Stimulated activated CD4-positive, alpha-beta T cell treated with anti-CD3 and anti-CD28 coated beads, TNF-alpha, amount 100 ng/mL, for 48 hours (primary cell): Measurements from ENCODE around the gene CYB561D2.

Source experiments
- DNase-seq, 3 donors: peaks; one replicate each; pipeline ENCODE4 v3.0.0-alpha.2; 2020; ENCODE audit warnings: low read depth in 3 of 3

The CYB561D2 gene

DNA sequence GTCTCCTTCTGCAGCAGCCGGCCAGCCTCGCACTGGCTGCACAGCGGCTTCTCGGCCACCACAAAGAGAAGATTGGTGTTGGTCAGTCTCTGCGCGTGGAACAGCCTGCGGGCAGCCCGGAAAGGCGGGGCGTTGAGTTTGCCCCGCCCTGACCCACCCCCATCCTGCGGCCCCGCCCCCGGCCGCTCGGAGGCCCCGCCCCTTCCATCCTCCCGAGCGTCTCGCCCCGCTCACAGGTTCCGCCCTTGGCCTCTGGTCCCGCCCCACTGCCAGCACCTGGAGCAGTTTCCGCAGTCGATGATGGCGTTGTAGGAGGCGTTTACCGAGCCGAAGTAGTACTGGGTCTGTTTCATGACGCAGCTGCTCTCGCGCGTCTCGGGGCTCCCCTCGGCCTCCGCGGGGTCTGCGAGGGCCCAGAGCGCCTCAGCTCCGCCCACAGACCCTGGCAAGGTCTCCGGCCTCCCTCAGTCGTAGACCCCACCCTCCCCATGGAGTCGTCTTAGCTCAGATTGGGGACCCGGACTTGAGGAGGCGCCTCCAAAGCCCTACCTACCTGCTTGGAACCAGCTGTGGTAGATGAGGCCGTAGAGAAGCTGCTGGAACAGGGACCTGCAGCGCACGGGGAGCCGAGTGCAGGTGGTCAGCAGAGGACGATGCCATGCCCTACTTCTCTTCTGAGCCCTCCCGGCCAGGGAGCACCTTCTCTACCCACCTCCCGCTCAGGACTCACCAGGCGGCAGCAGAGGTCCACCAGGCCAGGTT is 14.6 kb downstream of the CYB561D2 start:
- DNase-seq: peak; percentile 88 to 95 (median 89)

DNA sequence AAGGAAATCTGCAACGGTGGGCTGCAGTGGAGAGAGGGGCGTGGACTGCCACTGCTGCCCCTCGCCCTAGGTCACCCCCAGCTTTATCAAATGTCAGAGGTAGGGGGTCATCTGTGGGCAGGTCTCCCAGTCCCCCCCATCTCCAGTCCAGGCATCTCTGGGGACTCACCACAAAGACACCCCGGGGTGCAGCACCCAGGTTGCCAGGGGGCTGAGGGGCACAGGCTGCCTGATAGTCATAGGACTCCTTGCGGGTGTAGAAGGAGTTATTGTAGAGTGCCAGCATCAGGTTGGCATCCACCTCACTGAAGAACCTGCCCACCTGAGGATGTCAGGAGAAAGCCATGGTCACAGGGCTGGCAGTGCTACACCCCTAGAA is 15.2 kb downstream of the CYB561D2 start:
- no peak for DNase-seq

DNA sequence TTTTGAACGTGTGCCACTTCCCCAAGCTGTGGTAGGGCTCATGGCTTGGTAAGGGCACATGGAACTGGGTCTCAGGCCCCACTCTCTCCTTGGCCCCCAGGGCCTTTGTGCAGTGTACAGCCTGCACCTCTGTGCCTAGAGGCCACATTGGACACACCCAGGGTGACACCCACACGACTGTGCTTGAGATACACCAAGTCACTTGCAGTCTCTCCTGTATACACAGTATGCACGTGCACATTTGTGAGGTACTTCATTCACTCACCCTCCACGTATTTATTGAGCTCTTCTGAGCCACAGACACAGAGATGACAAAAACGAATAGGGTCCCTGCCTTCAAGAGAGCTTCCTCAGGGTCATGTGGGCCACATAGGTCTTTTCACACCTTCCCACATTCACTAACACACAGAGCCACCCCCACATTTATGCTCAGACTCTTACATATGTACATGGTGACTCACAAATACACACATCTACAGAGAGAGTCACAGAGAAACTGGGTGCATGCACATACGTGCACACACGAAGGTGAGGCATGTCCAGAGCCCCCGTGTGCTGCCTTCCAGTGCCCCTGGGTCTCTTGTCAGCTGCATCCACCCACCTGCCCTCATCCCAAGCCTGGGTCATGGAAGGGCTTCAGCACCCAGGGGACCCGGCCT is 18.5 kb downstream of the CYB561D2 start:
- DNase-seq: no peak

DNA sequence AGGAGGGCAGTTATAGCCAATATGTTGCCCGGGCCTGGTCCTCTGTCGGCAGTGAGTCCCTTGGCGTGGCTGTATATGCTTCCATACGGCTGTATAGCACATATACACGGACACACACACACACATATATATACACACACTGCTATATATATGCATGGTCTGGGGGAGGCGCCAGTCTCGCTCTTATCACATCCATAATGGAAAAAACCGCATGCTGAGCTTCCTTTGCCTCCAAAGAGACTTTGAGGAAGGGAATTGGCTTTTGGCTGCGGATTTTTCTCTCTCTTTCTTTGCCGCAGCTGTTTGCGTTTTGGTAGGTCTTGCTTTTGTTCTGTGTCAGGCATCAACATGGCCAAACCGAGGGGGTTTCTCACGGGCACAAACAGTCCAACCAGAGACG is 19.9 kb downstream of the CYB561D2 start:
- no peak for DNase-seq

DNA sequence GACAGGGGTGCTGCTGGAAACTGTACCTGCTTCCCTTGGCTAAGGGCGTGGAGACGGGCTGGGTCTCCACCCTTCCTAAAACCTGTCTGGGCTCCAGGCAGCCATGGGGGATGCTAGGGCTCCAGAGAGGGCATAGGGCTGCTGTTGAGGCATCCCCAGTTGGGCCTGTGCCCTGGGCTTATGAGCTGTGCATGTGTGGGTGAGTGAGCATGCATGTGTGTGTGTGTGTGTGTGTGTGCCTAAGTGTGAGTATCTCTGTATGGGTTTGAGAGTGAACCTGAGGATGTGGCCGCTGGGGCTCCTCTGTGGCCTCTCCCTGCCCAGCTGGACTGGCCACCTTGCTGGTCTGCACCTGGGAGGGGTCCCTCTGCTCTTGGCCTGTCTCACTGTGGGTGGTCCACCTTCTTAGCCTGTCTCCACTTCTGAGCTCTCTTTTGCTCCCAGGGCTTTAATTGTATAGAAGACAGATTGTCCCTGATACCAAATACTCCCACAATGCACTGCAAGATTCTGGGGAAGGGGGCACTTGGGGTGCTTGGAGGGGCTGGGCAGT is 20.5 kb downstream of the CYB561D2 start:
- DNase-seq: no peak

DNA sequence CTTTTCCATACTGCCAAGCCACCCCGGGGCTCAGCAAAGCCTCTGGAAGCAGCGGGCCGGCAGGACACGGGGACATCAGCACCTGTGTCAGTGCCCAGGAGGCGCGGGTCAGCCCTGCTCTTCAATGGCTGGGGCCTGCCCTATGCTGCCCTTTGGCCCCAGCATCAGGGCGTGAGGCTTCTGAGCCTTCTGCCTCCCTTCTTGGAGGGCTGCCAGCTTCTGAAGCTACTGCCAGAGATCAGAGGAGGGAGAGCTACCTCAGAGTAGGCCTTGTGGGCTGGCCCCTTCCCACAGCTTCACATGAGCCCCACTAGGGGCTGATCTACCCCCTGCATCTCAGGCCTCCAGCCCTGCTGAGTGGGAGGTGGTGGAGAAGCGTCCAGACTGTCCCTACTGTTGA is 21.7 kb downstream of the CYB561D2 start:
- no peak for DNase-seq

DNA sequence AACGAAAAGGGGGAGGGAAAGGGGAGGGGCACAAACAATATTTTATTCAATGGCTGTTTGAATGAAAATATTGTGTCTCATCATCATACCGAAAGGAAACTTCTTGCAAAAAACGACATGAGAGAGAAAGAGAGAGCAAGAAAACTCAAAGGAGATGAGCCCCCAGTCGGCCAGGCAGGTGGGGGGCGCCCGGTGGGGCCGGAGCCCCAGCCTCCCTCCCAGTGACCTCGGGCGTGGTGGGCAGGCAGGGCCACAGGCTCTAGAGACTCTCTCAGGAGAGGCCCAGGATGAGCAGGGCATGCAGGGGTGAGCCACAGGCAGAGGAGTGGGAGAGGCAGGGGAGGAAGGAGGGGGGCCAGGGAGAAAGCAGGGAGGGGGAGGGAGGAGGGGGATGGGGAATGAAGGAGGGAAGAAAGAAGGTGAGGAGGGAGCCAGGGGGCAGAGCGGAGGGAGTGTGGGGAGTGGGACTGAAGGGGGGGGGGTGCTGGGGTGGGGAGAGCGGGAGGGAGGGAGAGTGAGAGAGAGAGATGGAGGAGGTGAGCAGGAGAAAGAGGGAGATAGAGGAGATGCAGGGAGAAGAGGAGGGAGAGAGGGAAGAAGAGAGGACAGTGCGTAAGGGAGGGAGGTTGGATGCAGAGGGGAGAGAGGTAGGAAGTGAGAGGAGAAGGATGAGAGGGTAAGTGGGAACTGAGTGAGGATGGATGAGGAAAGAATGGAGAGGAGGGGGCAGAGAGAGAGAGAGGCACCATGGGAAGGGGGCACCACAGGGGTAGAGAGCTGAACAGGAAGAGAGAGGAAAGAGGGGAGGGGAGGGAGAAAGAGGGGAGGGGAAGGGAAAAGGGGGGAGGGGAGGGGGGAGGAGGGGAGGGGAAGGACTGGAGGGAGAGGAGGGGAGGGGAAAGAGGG is 22.7 kb downstream of the CYB561D2 start:
- no peak for DNase-seq

DNA sequence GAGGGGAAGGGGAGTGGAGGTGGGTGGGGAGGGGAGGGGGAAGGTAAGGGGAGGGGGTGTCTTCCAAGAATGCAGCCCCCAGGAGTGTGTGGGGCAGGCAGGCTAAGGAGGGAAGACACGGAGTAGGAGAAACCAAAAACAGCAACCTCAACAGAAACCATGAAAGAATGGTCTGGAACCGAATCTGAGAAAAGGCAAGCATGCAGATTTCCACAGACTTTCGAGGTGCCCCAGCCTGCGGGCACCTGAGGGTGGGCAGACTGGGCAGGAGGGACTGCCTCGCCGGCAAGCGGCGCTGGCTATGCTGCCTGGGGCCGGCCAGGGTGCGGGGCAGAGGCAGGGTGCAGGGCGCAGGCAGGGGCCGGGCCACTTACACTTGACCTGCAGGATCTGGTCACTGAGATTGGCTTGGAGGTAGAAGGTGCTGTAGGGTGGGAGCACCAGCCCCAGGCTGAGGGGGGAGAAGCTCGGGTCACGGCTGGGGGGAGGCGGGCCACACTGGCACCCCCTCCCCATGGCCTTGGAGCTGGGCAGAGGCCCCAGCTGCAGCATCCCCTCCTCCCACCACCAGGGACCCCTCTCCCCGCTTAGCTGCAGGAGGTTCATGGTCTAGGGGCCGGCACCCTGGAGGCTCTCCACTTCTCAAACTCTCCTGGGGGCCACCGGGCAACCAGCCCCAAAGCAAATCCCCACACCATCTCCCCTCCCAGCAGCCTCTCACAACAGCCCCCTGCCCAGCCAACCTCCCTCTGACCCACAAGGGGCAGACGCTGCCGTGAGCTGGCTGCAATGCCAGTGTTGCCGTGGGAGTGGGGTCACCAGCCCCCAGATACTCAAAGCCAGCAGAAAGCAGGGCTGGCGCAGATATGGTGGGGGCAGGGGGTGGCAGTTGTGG is 23.9 kb downstream of the CYB561D2 start:
- DNase-seq: no peak

DNA sequence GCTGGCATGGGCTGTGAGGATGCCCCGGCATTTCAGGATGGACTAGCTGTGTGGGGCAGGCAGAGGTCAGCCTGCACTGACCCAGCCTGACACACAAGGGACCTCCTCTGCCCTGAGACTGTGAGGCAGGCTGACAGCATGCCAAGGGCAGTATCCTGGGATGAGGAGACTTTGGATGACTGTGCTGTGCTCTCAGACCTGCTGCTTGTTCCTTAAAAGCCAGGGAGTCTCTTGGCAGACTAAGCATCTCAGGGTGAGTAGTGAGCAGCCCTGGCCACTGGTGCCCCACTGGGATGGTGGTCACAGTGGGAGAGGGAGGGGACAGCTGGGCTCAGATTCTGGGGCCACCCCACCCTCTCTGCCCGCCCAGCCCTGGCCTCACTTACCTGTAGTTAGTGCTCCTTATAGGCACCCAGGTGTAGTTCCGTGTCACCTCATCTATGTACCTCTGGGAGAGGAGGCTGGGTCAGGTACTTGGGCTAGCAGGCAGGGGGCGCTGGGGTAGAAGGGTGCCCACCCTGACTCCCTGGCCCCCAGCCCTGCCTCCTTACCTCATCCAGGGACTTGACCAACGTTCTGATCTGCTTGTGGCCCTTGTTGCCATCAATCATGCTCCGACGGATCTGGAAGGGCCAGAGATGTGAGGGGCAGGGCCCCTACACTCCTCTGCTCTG is 24.7 kb downstream of the CYB561D2 start:
- no peak for DNase-seq

DNA sequence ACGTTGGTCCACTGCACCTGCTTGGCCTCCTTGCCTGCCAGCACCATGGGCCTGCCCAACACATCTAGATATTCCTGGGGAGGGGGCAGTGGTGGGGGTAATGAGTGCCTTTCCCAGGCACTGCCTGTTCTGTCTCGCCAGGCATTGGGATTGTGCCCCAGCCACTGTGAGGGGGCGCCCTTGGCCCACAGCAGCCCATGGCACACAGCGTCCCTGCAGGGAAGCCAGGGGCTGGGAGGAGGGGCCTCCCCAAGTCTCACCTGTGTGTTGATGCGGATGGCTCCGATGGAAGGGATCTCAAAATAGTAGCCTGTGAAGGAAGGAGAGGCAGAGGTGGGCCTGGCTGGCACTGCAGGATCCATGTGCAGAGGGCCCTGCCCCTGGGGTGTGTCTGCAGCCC is 27.4 kb downstream of the CYB561D2 start:
- no peak for DNase-seq

DNA sequence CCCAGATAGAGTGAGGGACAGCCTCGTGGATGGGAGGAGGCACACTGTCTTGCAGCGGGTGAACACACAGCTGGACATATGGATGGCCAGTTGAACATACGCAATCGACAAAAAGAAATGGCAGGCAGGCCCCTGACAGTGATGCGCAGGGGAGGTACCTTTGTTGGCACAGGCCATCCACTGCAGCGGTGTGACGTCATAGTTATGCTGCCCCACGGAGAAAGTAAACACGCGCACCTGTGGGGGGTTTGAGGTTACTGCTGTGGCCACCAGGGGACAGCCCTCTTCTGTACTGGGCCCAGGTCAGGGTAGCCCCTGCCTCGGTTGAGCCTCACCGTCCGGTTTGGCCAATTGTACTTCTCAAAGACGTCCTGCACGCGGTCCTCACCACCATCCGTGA is 28.1 kb downstream of the CYB561D2 start:
- DNase-seq: no peak

DNA sequence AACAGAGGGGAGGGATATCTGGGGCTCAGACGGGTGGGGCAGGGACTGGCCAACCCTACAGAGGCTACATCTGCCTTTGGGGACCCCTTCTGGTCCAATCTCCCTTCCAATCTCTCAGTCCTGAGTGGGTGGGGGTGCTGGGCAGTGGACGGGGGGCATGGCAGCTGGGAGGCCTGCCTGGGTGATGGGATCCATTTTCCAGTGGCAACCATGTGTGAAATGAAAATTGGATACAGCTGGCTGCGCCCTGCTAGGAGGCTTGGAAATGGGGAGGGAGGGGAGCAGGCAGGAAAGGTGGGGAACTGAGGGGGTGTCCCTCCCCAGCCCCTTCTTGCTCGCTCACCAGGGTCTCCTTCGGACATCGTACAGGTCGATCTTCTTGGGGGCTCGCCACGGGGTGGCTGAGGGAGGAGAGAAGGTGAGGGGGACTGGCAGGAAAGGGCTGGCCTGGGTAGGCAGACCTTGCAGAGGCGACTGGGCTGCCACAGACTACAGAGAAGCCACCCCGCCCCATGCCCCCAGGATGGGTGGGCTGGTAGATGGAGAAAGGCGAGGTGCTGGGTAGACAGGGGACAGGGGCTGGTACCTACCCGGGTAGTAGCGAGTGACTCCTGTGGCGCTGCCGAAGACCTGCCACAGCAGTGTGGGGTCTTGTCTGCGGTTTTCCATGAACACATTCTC is 29.9 kb downstream of the CYB561D2 start:
- no peak for DNase-seq

DNA sequence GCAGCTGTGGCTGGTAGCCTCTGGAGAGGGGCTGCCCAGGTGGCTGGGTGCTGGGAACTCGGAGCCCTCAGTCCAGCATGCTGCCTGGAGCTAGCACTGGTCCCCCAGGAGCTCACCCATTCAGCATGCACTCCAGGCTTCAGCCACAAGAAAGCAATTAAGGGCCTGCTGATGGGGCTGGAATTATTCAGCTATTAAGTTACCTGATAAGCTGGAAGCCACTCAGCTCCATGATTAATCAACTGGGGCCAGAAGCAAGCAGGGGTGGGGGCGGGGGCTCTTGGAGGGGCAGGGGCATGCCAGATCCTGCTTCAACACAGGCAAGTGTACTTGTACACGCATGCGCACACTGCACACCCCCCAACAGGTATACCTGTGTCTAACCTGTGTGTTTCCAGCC is 30.7 kb downstream of the CYB561D2 start:
- DNase-seq: no peak

DNA sequence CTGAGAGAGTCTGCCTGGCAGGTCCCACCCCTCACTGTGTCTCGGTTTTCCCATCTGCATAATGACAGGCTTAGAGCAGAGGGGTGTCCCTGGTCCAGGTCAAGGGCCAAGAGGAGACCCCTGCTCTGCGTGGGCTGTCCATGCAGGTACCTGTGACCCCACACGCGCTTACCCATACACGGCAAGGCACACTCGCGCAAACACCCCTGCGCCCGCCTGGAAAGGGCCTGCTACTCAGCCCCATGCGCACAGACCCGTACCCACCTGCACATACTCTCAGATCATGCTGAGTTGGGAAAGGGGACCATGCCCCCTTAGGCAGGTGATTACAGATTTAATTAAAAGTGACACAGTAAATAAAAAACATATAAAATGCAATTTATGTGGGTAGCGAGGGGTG is 32.1 kb downstream of the CYB561D2 start:
- DNase-seq: no peak

DNA sequence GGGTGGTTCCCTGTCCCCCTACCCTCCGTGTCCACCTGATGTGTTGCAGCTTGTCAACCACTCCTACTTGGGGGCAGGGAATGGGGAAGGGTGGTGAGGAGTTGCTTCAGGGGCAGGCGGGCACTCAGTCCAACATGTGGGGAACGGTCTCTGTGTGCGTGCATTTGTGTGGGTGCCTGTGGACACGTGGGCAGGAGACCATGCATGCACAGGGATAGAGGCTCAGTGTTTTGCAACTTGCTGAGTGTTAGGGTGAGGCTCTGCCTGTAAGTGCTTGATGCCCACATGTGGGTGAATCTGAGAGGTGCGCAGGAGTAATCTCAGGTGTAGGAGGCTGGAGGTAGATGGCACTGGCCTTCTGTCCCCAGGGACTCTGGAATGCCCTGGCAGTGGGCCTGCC is 33.1 kb downstream of the CYB561D2 start:
- DNase-seq: no peak

DNA sequence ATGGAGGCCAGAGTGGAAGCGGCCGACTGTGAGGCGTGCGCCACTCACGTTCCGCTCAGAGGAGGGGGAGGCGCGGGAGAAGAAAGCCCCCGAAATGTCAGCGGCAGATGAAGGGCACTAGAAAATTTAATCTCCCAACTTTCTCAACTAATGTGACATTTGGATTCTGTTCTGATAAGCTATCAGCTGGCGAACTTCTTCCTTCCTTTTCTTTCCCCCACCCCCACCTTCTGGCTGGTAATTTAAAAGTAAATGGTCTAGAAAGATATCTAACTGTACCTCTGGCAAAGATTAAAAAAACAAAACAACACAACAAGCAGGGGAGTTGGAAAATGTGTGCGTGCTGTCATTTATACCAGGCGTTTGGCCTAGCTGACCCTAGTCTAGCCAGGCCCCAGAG is 35.1 kb downstream of the CYB561D2 start:
- DNase-seq: no peak

DNA sequence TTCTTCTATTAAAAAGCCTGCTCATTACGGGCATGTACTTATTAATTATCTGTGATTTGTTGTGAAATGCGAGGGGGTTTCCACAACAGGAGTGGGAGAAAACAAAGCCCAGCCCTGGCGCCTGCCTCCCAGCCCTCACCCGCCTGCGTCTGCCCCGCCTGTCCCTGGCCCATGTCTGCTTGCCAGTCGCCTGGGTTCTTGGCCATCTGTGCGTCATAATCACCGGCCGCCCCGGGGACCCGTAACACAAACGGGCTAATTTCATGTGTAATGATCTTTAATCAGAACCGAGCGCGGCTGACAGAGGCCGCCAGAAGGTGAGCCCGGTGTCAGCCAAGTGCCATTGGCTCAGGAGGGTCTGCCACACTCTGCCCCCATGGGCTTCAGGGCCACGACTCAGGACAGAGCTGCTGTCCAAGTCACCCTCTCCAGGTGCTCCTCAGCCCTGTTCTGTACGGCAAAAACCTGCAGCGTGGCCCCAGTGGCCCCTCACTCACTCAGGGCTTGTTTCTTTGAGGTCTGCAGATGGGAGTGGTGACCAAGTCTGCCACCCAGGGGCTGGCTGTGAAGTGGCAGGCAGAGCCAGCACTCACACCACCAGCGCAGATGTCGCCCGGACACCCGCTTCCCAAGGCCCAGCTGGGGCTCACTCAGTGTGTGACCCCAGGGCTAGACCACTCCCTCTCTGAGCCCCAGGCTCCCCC is 37.5 kb downstream of the CYB561D2 start:
- no peak for DNase-seq

DNA sequence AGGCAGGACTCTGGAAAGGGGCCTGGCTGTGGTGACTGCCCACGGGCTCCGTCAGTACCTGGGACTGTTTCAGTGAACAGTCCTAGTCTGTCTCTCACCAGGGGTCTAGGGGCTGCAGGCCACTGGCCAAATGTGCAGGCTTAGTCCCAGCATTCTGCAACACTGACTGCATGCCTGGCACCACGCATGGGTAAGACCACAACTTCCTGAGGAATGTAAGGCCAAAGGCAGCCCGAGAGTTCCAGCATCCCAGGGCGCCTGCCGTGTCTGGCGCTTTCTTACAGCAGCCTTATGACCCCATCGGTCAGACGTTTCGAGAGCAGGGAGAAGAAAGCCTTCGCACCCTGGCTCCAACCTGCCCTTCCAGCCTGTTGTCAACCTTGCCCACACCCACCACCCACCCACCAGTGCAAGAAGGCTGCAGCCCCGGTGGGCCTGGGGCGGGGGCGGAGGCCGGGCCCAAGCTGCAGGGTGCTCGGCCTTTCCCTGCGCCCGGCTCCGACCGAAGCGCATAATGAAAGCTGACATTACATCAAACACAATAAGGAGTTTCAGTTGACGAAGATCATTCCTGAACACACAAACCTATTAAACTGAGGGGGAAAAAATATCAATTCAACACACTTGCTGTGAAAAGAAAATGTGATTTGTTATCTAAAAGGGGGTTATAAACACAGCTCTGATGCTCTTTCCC is 38.2 kb downstream of the CYB561D2 start:
- no peak for DNase-seq

DNA sequence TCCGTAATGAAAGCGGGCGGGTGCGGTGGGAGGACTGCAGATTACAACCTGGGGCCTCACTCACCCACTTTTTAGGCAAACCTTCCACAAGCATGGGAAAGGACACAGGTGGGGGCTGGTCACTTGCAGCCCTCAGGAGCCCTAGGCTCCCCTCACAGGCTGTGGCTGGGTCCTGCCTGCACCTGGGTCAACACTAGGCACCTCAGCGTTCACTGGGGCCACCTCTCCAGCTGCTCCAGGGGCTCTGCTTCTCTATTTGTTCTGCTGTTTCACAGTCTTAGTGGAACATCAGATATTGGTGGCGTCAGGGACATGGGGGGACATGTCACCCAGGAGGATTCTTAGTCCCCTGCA is 38.7 kb downstream of the CYB561D2 start:
- DNase-seq: no peak
